AG04450 (cell line): ENCODE results near the gene TIGIT. TPM values are rescaled to one million over a fixed set of nuclear protein-coding genes. Genes with fewer than 3 reads are reported as not detected.
"Not testable (repeated sequence)": the region's sequence is repeated elsewhere in the genome, so short reads cannot be mapped to it uniquely, and the experiment has no call there.

Experiments used
- CTCF ChIA-PET: fragments of 300-600, 350-600 bp; formaldehyde crosslinking; extraction: SDS; loops from one replicate; lab custom pipeline; 2022; ENCODE audit warnings: antibody characterized with exemption, inconsistent platforms; lab: Charles Lee
- POLR2A ChIA-PET: fragments of 350-600 bp; formaldehyde crosslinking; extraction: SDS; loops from one replicate; lab custom pipeline; 2021; ENCODE audit warnings: antibody characterized with exemption, inconsistent platforms; lab: Yijun Ruan, JAX
- DNase-seq: peaks from one replicate; pipeline ENCODE4 v3.0.0-alpha.2; 2011; ENCODE audit warnings: low read depth, low spot score
- H3K27ac ChIP-seq: one replicate; pipeline ENCODE4 v1.5.1; 2012; ENCODE audit warnings: low read depth, low read length, control low read depth
- H3K27me3 ChIP-seq: one replicate; pipeline ENCODE4 v1.6.0; 2012; ENCODE audit warnings: low read length; ENCODE audit not compliant: control insufficient read depth, insufficient read depth
- H3K4me3 ChIP-seq: 2 replicates; pipeline ENCODE4 v1.5.1; 2011; ENCODE audit warnings: mild to moderate bottlenecking, low read depth, low read length, control low read depth
- H3K9me3 ChIP-seq: 2 replicates; pipeline ENCODE4 v1.5.1; 2012; ENCODE audit warnings: low read length; ENCODE audit not compliant: control insufficient read depth, insufficient read depth
- CTCF ChIP-seq: IDR thresholded peaks from 2 replicates; pipeline ENCODE4 v1.5.1; 2011; ENCODE audit warnings: low read depth, low read length, control low read depth, inconsistent platforms
- polyA plus RNA-seq: library from polyadenylated mRNA; depleted of rRNA; stranded (reverse); fragments of >200 nt; gene quantifications from 2 replicates; pipeline ENCODE4 v1.2.3, GENCODE V29; 2011

The TIGIT gene
- polyA plus RNA-seq, 1 experiment: not detected

- no peak for DNase-seq
- POLR2A ChIA-PET: no interaction called here
- H3K27me3 ChIP-seq: no peaks in the 10 kb centered on the region
- H3K4me3 ChIP-seq: no peak overlapping the region
- TF ChIP-seq CTCF: no peak
- H3K9me3 ChIP-seq: no peaks in the 10 kb centered on the region
- CTCF ChIA-PET: interaction anchor here (1.2 kb wide), 1 partner anchor 21 kb away, joined by 4 read pairs; no protein-coding TSS in a partner anchor
- H3K27ac ChIP-seq: no peak overlapping the region
Observed at GRCh38 chr3:114270019-114270418, 23.8 kb upstream of the TIGIT start.

GRCh38 chr3:114272271-114272670, 21.6 kb upstream of the TIGIT start:
- CTCF ChIA-PET: interaction anchor here (1.4 kb wide), 1 partner anchor 19 kb away, joined by 4 read pairs; no protein-coding TSS in a partner anchor
- no peak for DNase-seq

GRCh38 chr3:114274929-114275328, 18.9 kb upstream of the TIGIT start:
- H3K4me3 ChIP-seq: no peak overlapping the region
- no peaks in the 10 kb centered on the region for H3K9me3 ChIP-seq
- DNase-seq: no peak
- ChIA-PET POLR2A (no interaction called here), CTCF (interaction anchor here (1.3 kb wide), 1 partner anchor 16 kb away, joined by 6 read pairs; no protein-coding TSS in a partner anchor)
- H3K27me3 ChIP-seq: no peaks in the 10 kb centered on the region
- H3K27ac ChIP-seq: no peak overlapping the region
- TF ChIP-seq CTCF: no peak

More at GRCh38 chr3:114272271-114272670, 21.6 kb upstream of the TIGIT start:
- no peak overlapping the region for H3K4me3 ChIP-seq
- POLR2A ChIA-PET: no interaction called here
- TF ChIP-seq CTCF: no peak
- no peaks in the 10 kb centered on the region for H3K9me3 ChIP-seq
- H3K27ac ChIP-seq: no peak overlapping the region
- H3K27me3 ChIP-seq: no peaks in the 10 kb centered on the region

- H3K27ac ChIP-seq, H3K9me3 ChIP-seq, CTCF ChIA-PET, H3K4me3 ChIP-seq, DNase-seq, H3K27me3 ChIP-seq, POLR2A ChIA-PET: not testable (repeated sequence)
Observed at GRCh38 chr3:114276856-114277255, 17.0 kb upstream of the TIGIT start.

GRCh38 chr3:114284644-114285043, 9.2 kb upstream of the TIGIT start:
- CTCF ChIA-PET: no interaction called here

More at GRCh38 chr3:114284644-114285043, 9.2 kb upstream of the TIGIT start:
- no peak for TF ChIP-seq CTCF
- H3K9me3 ChIP-seq: no peaks in the 10 kb centered on the region
- DNase-seq: no peak
- no peak overlapping the region for H3K27ac ChIP-seq
- H3K4me3 ChIP-seq: no peak overlapping the region
- POLR2A ChIA-PET: no interaction called here
- H3K27me3 ChIP-seq: no peaks in the 10 kb centered on the region
